DOHH2 (cell line): ENCODE results near the gene KRTAP17-1.

Source experiments
- EZH2phosphoT487 ChIP-seq: fragments of 200-600 bp; sonication (generic); IDR thresholded peaks from 2 replicates; pipeline ENCODE4 v1.6.1; 2017; ENCODE audit warnings: borderline replicate concordance, mild to moderate bottlenecking, antibody characterized with exemption, low read length, moderate library complexity, mixed read lengths
- TF ChIP-seq, protein P1 (sequence below): fragments of 200-600 bp; sonication (generic); IDR thresholded peaks from one replicate; pipeline ENCODE4 v1.5.1; 2014; ENCODE audit warnings: antibody characterized with exemption, mild to moderate bottlenecking, low read depth, low read length; ENCODE audit not compliant: poor library complexity, severe bottlenecking

DNA sequence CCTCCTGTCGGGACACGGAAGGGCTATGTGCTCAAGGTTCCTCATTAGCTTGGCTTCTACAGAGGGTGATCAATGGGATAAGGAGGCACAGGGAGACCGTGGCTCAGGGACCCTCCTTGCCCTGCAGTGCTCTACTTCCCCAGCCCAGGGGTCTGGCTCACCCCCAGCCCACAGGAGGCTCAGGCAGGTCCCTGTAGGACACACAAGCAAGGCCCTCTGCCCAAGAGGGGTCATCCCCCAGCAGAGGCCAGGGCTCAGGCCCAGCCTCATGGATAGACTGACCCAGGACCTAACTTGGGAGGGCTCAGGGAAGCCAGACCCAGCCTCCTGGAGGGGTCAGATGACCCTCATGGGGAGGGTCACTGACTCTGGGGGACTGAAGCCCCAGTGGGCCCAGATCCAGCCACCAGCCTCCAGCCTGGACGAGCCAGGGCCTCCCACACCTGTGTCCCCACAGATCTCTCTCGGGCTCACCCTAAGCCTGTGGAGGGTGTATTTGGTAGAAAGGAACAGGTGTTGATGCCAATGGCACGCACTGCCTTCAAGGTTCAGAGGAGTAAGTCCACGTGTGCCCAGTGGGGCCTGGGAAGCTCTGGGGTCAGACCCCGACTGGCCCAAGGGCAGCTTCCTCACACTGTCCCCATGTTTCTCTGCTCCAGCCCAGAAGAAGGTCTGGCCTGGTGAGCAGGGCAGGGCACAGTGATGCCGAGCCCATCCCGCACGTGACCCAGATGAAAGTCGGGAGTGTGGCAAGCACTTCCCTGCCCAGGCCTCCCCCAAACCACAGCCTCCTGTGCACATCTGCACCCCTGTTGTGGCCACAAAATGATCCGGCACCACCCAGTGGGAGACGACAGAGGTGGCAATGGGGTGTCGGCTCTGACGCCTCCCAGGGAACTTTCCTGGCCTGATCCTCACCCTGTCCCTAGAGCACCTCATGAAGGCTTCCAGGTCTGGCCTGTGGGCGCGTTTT, 10.9 kb upstream of the KRTAP17-1 start:
- TF ChIP-seq, protein P1, sequence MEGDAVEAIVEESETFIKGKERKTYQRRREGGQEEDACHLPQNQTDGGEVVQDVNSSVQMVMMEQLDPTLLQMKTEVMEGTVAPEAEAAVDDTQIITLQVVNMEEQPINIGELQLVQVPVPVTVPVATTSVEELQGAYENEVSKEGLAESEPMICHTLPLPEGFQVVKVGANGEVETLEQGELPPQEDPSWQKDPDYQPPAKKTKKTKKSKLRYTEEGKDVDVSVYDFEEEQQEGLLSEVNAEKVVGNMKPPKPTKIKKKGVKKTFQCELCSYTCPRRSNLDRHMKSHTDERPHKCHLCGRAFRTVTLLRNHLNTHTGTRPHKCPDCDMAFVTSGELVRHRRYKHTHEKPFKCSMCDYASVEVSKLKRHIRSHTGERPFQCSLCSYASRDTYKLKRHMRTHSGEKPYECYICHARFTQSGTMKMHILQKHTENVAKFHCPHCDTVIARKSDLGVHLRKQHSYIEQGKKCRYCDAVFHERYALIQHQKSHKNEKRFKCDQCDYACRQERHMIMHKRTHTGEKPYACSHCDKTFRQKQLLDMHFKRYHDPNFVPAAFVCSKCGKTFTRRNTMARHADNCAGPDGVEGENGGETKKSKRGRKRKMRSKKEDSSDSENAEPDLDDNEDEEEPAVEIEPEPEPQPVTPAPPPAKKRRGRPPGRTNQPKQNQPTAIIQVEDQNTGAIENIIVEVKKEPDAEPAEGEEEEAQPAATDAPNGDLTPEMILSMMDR = no peak
- no peak for TF ChIP-seq EZH2phosphoT487
